C4-2B (cell line): ENCODE measurements around the gene DTX1.
A peak's percentile ranks its signal among the peaks of the same experiment; 100 is the strongest.
"Not testable (repeated sequence)": the region's sequence is repeated elsewhere in the genome, so short reads cannot be mapped to it uniquely, and the experiment has no call there.

ENCODE experiments used
- H3K27ac ChIP-seq: fragments of 450-650 bp; 2 replicates; pipeline ENCODE4 v1.5.1; 2017
- CTCF ChIP-seq: fragments of 450-650 bp; conservative IDR thresholded peaks from 2 replicates; pipeline ENCODE4 v1.5.1; 2017; ENCODE audit warnings: mild to moderate bottlenecking
- ZFX ChIP-seq: fragments of 450-650 bp; IDR thresholded peaks from 2 replicates; pipeline ENCODE4 v1.6.1; 2017

Gene DTX1

DNA sequence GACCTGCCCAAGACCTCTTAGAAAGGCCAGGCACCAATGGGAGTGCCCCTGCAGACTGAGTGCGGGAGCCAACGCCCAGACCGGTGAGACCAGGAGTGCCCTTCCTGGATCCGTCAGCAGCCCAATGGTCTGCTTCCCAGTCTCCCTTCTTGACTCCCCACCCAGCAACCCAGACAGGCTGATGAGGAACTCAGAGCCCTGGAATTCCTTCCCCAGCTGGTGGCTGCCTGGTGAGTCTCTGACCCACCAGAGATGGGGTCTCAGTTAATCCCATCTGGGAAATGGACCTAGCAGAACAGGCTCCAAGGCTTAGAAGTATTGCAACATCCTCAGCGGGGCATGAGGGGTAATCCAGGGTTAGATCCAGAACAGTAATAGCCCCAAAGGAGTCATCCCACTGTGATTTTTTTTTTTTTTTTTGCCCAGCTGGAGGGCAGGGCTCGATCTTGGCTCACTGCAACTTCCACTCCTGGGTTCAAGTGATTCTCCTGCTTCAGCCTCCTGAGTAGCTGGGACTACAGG lies 80.5 kb downstream of the DTX1 start:
- TF ChIP-seq CTCF (no peak), ZFX (no peak)
- peak overlapping the region; percentile 27; the same call in 1 of the 2 replicates for H3K27ac ChIP-seq

DNA sequence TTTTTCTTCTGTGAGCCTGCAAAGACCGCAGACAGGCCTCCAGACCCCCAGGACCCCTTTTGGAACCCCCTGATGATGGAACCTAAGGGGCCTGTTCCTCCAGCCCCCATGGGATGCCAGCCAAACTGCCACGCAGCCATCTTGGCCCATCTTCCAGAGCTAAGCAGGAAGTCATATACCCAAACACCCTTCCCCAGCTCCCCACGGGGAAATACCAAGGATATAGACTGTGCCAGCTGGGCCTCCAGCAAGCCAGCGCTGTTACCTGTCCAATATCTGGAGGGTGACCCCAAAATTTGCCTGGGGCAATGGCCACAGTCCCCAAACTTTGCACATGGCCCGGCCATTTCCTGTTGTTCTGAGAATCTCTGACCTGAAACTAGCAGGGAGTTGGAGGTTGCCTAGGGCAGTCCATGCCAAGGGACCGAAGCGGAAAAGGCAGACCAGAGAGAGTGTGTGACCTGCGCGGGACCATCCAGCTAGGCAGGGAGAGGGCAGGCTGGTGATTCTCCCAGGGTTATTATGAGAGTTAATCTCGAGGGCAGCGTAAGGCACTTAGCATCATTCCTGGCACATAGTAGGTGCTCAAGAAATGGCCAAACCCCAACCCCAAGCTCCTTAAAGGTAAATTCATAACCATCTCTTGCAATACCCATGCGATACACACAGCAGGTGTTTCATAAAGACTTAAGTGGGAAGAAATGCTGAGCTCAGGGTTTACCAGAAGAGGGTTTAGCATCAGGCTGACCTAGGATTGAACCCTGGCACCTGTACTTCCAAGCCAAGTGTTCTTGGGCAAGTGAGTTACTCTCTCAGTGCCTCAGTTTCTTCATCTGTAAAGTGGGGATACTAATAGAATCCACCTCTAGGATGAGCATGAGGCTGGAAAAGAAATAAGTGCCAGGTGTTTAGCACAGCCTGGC lies 81.6 kb downstream of the DTX1 start:
- TF ChIP-seq CTCF, result no peak
- TF ChIP-seq ZFX, result no peak
- no peak overlapping the region for H3K27ac ChIP-seq

DNA sequence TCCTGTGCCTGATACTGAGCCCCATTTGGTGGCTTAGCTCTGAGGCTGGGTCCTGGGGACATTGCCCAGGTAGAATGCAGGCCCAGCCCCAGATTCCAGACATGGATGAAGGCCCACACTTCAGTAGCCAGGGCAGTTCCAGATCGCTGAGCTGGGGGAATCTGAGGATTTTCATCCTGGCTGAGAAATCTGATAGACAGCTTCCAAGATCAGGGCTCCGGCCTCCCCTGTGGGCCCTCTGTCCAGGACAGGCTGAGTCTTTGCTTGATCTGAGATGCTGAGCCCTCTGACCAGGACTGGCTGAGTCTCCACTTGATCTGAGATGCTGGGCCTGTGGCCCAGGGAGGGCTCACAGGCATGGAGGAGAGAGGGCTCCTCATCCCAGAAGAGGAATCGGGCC lies 82.3 kb downstream of the DTX1 start:
- no peak overlapping the region for H3K27ac ChIP-seq
- TF ChIP-seq ZFX, result no peak
- no peak for TF ChIP-seq CTCF

GRCh38 chr12:113140706-113141105 lies 84.2 kb downstream of the DTX1 start:
- TF ChIP-seq CTCF (no peak), ZFX (no peak)
- no peak overlapping the region for H3K27ac ChIP-seq

DNA sequence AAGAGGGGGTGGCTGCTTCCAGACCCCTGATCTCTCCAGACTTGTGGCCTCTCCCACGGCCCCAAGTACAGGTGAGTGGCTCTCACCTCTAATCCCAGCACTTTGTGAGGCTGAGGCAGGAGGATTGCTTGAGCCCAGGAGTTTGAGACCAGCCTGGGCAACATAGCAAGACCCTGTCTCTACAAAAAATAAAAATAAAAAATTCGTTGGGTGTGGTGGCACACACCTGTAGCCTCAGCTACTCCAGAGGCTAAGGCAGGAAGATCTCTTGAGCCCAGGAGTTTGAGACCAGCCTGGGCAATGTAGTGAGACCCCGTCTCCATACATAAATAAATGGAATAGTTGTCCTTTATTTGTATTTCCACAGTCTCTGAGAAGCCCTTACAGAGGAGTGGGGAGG lies 85.2 kb downstream of the DTX1 start:
- not testable (repeated sequence) for H3K27ac ChIP-seq

DNA sequence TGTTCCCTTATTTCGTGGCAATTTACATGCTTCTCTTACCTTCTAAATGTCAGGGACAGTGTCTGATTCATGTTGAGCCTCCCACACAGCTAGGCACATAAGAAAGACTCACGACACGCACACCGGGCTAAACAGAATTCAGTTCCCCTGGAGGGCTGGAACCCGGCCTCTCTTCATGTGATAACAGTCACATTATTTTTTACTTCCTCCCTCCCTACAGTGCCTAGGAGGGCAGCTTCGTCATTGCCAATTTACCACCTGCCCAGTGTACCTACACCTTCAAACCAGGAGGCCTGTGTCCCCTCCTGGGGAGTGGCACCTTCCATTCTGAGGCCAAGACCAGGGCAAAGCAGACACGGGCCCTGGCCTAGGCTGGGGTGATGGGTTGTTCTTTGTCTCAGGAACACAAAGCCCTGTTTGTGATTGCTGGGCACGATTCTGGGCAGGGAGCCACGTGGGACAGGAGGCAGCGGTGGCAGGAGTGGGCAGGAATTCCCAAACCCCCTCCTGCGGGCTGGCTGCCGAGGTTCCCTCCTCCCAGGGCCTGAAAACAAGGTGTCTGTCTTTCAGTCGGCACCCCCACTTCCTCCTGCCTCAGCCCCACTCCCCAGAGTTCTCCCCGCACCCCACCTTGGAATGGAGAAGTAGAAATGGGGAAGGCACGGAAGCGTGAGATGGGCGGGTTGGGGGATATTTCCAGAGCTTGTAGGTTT lies 85.8 kb downstream of the DTX1 start:
- H3K27ac ChIP-seq, result no peak overlapping the region
- TF ChIP-seq ZFX (no peak), CTCF (no peak)

GRCh38 chr12:113142886-113143332 lies 86.4 kb downstream of the DTX1 start:
- H3K27ac ChIP-seq, result no peak overlapping the region

More at GRCh38 chr12:113142886-113143332, 86.4 kb downstream of the DTX1 start:
- TF ChIP-seq ZFX (no peak), CTCF (no peak)
